ENCODE measurements around the gene LSM7. TPM values are rescaled to one million over a fixed set of nuclear protein-coding genes. Genes with fewer than 3 reads are reported as not detected.
A peak's percentile ranks its signal among the peaks of the same experiment; 100 is the strongest.

The LSM7 gene
- total RNA-seq, 2 donors from 2014 or later, result 99.0 to 185 TPM

GRCh38 chr19:2315818-2316353 lies 12.5 kb downstream of the LSM7 start:
- no peaks in the 10 kb centered on the region for H3K4me1 ChIP-seq
- peak; percentile 59 for DNase-seq
- no peak overlapping the region for H3K9ac ChIP-seq (ENCODE audit: low read depth in 2 of 2, low read length in 2 of 2)
- no peaks in the 10 kb centered on the region for H3K9me3 ChIP-seq
- intact Hi-C loops (cut with DNase I), result loop anchor here (5.0 kb wide), 1 partner anchor 39 kb away; no protein-coding TSS in a partner anchor
- no peaks in the 10 kb centered on the region for H3K36me3 ChIP-seq
- peak; percentile 39 for TF ChIP-seq CTCF (IDR thresholded peaks at IDR 0.05)
- no peak overlapping the region for H3K27ac ChIP-seq
- no peak overlapping the region for H3K4me3 ChIP-seq
- H3K27me3 ChIP-seq, result peaks cover 8% of the 10 kb centered on the region

GRCh38 chr19:2315121-2315817 lies 13.1 kb downstream of the LSM7 start:
- Histone ChIP-seq H3K9ac (ENCODE audit: low read depth in 2 of 2, low read length in 2 of 2) (no peak overlapping the region), H3K36me3 (no peaks in the 10 kb centered on the region), H3K27me3 (peaks cover 8% of the 10 kb centered on the region), H3K27ac (no peak overlapping the region), H3K4me3 (no peak overlapping the region), H3K4me1 (no peaks in the 10 kb centered on the region), H3K9me3 (no peaks in the 10 kb centered on the region)
- intact Hi-C loops (cut with DNase I), result loop anchor here (5.0 kb wide), 1 partner anchor 38 kb away; no protein-coding TSS in a partner anchor
- TF ChIP-seq CTCF (IDR thresholded peaks at IDR 0.05), result no peak
- no peak for DNase-seq

- intact Hi-C loops (cut with DNase I), result no loop called here
- Histone ChIP-seq H3K36me3 (no peaks in the 10 kb centered on the region), H3K27ac (no peak overlapping the region), H3K4me3 (no peak overlapping the region), H3K4me1 (no peaks in the 10 kb centered on the region), H3K9ac (ENCODE audit: low read depth in 2 of 2, low read length in 2 of 2) (no peak overlapping the region), H3K9me3 (no peaks in the 10 kb centered on the region), H3K27me3 (peaks cover 12% of the 10 kb centered on the region)
- no peak for TF ChIP-seq CTCF (IDR thresholded peaks at IDR 0.05)
- DNase-seq, result no peak
Observed at GRCh38 chr19:2312820-2313501, 15.4 kb downstream of the LSM7 start.

- intact Hi-C loops (cut with DNase I), result no loop called here
- H3K9ac ChIP-seq (ENCODE audit: low read depth in 2 of 2, low read length in 2 of 2), result no peak overlapping the region
- H3K36me3 ChIP-seq, result no peaks in the 10 kb centered on the region
- H3K9me3 ChIP-seq, result no peaks in the 10 kb centered on the region
- no peak overlapping the region for H3K4me3 ChIP-seq
- no peaks in the 10 kb centered on the region for H3K4me1 ChIP-seq
- no peak for DNase-seq
- H3K27me3 ChIP-seq, result peaks cover 21% of the 10 kb centered on the region
- TF ChIP-seq CTCF (IDR thresholded peaks at IDR 0.05), result no peak
- H3K27ac ChIP-seq, result no peak overlapping the region
Observed at GRCh38 chr19:2311093-2311492, 17.3 kb downstream of the LSM7 start.

GRCh38 chr19:2309734-2310362 lies 18.5 kb downstream of the LSM7 start:
- Histone ChIP-seq H3K27me3 (peaks cover 21% of the 10 kb centered on the region), H3K4me1 (no peaks in the 10 kb centered on the region), H3K9ac (ENCODE audit: low read depth in 2 of 2, low read length in 2 of 2) (no peak overlapping the region), H3K36me3 (no peaks in the 10 kb centered on the region), H3K9me3 (no peaks in the 10 kb centered on the region), H3K4me3 (no peak overlapping the region), H3K27ac (no peak overlapping the region)
- intact Hi-C loops (cut with DNase I), result no loop called here
- TF ChIP-seq CTCF (IDR thresholded peaks at IDR 0.05), result no peak
- DNase-seq, result no peak

Data from colonic mucosa (tissue), 4 donors.